ENCODE measurements around the gene GALNS.

DNA sequence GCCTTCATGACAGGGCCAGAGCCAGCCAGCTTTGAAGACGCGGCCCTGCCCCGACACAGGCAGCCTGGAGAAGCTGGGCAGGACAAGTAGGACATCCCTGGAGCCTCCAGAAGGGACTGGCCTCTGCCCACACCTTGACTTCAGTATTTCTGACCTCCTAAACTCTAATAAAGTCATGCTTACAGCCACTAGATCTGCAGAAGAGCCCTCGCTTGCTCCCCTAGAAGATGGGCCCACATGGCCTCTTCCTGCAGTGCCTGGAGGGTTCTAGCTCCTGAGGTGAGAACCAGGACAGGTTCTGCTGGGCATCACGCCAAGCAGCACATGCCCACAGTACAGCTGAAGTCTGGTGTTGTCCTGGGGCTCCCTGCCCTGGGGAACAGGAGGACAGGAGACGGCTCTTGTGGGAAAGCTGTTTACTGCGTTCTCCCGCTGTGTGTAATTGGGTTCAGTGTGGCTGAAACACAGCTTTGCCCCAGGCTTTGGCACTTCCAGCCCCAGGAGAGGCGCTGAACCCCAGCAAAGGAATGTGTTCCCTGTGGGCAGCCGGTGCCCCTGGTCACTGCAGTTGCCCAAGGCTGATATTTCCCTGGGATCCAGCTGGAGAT, 47.6 kb downstream of the GALNS start:
- TF ChIP-seq, protein P1, sequence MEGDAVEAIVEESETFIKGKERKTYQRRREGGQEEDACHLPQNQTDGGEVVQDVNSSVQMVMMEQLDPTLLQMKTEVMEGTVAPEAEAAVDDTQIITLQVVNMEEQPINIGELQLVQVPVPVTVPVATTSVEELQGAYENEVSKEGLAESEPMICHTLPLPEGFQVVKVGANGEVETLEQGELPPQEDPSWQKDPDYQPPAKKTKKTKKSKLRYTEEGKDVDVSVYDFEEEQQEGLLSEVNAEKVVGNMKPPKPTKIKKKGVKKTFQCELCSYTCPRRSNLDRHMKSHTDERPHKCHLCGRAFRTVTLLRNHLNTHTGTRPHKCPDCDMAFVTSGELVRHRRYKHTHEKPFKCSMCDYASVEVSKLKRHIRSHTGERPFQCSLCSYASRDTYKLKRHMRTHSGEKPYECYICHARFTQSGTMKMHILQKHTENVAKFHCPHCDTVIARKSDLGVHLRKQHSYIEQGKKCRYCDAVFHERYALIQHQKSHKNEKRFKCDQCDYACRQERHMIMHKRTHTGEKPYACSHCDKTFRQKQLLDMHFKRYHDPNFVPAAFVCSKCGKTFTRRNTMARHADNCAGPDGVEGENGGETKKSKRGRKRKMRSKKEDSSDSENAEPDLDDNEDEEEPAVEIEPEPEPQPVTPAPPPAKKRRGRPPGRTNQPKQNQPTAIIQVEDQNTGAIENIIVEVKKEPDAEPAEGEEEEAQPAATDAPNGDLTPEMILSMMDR (IDR thresholded peaks at IDR 0.05; ENCODE audit: extremely low read depth in 1 of 2, insufficient read depth in 1 of 2, low read depth in 1 of 2, low read length in 2 of 2): no peak
- no peak for TF ChIP-seq POLR2A (IDR thresholded peaks at IDR 0.05; ENCODE audit: low read depth, low read length)
- no peak for TF ChIP-seq POLR2AphosphoS5 (IDR thresholded peaks at IDR 0.05; ENCODE audit: insufficient read depth, low read depth, low read length)
- TF ChIP-seq EZH2 (IDR thresholded peaks at IDR 0.05; ENCODE audit: borderline replicate concordance, low read depth, low read length, severe bottlenecking): no peak
- no peak for TF ChIP-seq GATA2 (IDR thresholded peaks at IDR 0.05; ENCODE audit: insufficient read depth, insufficient read length, low read depth, low read length)
- TF ChIP-seq, protein P2, sequence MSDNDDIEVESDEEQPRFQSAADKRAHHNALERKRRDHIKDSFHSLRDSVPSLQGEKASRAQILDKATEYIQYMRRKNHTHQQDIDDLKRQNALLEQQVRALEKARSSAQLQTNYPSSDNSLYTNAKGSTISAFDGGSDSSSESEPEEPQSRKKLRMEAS (IDR thresholded peaks at IDR 0.05; ENCODE audit: insufficient read depth, insufficient read length): no peak
- TF ChIP-seq JUN (IDR thresholded peaks at IDR 0.05; ENCODE audit: borderline replicate concordance, insufficient read depth, insufficient read length, low read depth): no peak
- no peak for TF ChIP-seq FOS (IDR thresholded peaks at IDR 0.05; ENCODE audit: borderline replicate concordance, insufficient read depth, low read length)
- no peak for TF ChIP-seq MYC (IDR thresholded peaks at IDR 0.05; ENCODE audit: low read depth, low read length)
